Heart left ventricle (tissue), 13 donors: ENCODE data around the gene SLC6A3.

ENCODE experiments used
- POLR2A ChIP-seq, 2 donors: fragments of 450-650 bp; IDR thresholded peaks; one replicate each; pipeline ENCODE4 v1.6.1; 2017; ENCODE audit warnings: antibody characterized with exemption in 2 of 2, mild to moderate bottlenecking in 2 of 2, moderate library complexity in 2 of 2
- TF ChIP-seq, protein P1 (sequence below), 12 donors: fragments of 200-600 bp; sonication (generic) in 4 of 12; IDR thresholded peaks; one replicate each; pipeline versions ENCODE4 v1.5.0 to v1.8.0; 2018 to 2022; ENCODE audit warnings: antibody characterized with exemption in 12 of 12, mild to moderate bottlenecking in 5 of 12
- donor health status: ischemic (EF 13 %, LVEDD 7.1; RV severe dilation, severe dysfunction).
- donor health status: DM: no; HTN: yes; CAD: no.
- donor health status: DM: no; HTN: no; CAD: no.
- donor health status: ischemic (EF 25% LVEDD 6.9; RV normal size, moderate dysfunction).
- donor health status: ischemic (EF 25% LVEDD 5.7; RV mildly dilated, moderate dysfunction).
- donor health status: ischemic (EF 35%, LVEDD 5.7; RV mildly dilated, moderate dysfunction).
- donor health status: nonischemic (EF 11% LVEDD 7.7; RV severe dilation, severe dysfunction).
- donor health status: DM: yes; HTN: yes; CAD: no.
- donor health status: PGD.
- donor health status: ischemic (EF 29% LVEDD 5.4; RV normal size, mild dysfunction).
- donor health status: nonischemic (EF 23%, LVEDD 6.1; RV moderate dilation, normal function).

DNA sequence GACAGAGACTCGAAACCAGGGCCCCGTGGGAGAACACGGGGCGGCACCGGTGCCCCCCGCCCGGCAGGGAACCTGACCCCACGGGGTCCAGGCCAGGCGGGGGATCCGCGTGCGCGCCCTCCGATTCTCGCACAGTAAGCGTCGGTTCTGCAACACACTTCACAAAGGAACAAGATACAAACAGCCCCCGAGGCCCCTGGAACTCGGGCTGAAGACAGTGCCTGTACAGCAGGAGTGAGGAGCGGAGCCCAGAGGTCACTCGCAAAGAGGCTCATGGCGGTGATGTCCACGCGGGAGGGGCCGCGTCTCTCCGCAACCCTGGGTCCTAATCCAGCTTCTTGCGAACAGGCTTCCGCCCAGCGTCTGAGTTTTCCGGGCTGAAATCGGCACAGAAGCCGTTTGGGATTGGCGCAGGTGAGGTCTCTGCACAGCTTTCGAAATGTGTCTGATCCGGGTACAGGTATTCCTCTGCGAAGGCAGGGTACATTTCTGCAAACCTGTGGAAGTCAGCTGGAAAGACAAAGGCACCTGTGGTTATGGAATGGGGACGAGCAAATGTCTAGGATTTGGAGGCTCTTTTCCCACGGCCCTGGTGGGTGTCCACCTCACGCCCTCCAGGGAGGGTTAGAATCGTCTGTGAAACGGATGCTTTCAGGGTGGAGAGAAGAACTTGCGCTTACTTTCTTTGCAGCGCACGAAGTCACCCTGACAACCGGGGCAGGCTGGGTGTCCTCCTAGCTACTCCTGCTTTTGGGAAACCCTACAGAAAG, 18.3 kb upstream of the SLC6A3 start:
- TF ChIP-seq, protein P1, sequence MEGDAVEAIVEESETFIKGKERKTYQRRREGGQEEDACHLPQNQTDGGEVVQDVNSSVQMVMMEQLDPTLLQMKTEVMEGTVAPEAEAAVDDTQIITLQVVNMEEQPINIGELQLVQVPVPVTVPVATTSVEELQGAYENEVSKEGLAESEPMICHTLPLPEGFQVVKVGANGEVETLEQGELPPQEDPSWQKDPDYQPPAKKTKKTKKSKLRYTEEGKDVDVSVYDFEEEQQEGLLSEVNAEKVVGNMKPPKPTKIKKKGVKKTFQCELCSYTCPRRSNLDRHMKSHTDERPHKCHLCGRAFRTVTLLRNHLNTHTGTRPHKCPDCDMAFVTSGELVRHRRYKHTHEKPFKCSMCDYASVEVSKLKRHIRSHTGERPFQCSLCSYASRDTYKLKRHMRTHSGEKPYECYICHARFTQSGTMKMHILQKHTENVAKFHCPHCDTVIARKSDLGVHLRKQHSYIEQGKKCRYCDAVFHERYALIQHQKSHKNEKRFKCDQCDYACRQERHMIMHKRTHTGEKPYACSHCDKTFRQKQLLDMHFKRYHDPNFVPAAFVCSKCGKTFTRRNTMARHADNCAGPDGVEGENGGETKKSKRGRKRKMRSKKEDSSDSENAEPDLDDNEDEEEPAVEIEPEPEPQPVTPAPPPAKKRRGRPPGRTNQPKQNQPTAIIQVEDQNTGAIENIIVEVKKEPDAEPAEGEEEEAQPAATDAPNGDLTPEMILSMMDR (IDR thresholded peaks at IDR 0.05) = no peak
- TF ChIP-seq POLR2A (IDR thresholded peaks at IDR 0.05) = no peak
